GM12878 (cell line): ENCODE results near the gene TGFBRAP1.

ENCODE experiments used
- CBX5 ChIP-seq: sonication (generic); IDR thresholded peaks from 2 replicates; pipeline ENCODE4 v1.6.1; 2016; ENCODE audit warnings: low read depth, moderate library complexity, mild to moderate bottlenecking, inconsistent platforms
- CHD2 ChIP-seq: IDR thresholded peaks from 2 replicates; pipeline ENCODE4 v1.6.1; 2011; ENCODE audit warnings: low read depth, low read length, improper control_type of control experiment, borderline replicate concordance
- CREM ChIP-seq: IDR thresholded peaks from 2 replicates; pipeline ENCODE4 v1.6.1; 2014; ENCODE audit warnings: antibody characterized with exemption, low read depth
- CTCF ChIP-seq, 3 experiments: IDR thresholded peaks in 2 of 3; conservative IDR thresholded peaks in 1 of 3; 2 replicates each; pipeline ENCODE4 v1.5.1; 2011; ENCODE audit warnings: low read depth in 3 of 3, low read length in 3 of 3, mild to moderate bottlenecking in 3 of 3, control low read depth in 2 of 3, moderate library complexity in 2 of 3, inconsistent platforms in 1 of 3, mixed read lengths in 1 of 3; ENCODE audit not compliant: control insufficient read depth in 2 of 3, insufficient read depth in 1 of 3; ENCODE audit errors: extremely low read depth in 1 of 3
- EZH2 ChIP-seq: IDR thresholded peaks from 2 replicates; pipeline ENCODE4 v1.6.1; 2012; ENCODE audit warnings: low read depth, mild to moderate bottlenecking, control low read depth, inconsistent platforms, low read length, borderline replicate concordance; ENCODE audit not compliant: control insufficient read depth
- HDAC2 ChIP-seq: fragments of 200-600 bp; sonication (generic); IDR thresholded peaks from 2 replicates; pipeline ENCODE4 v1.6.1; 2017
- NFYA ChIP-seq: IDR thresholded peaks from 2 replicates; pipeline ENCODE4 v1.6.1; 2011; ENCODE audit warnings: low read depth, mild to moderate bottlenecking, low read length, improper control_type of control experiment, borderline replicate concordance
- RAD51 ChIP-seq: fragments of 450-650 bp; IDR thresholded peaks from 2 replicates; pipeline ENCODE4 v1.6.1; 2016; ENCODE audit warnings: moderate library complexity, mild to moderate bottlenecking, inconsistent platforms
- SPI1 ChIP-seq: IDR thresholded peaks from 2 replicates; pipeline ENCODE4 v1.6.1; 2011; ENCODE audit warnings: low read depth, mild to moderate bottlenecking, low read length, moderate library complexity, borderline replicate concordance; ENCODE audit not compliant: insufficient read depth
- TAF1 ChIP-seq: IDR thresholded peaks from 2 replicates; pipeline ENCODE4 v1.6.1; 2011; ENCODE audit warnings: mild to moderate bottlenecking, low read depth, low read length, borderline replicate concordance
- TF ChIP-seq, protein P1 (sequence below): IDR thresholded peaks from 2 replicates; pipeline ENCODE4 v1.6.1; 2011; ENCODE audit warnings: low read depth, low read length, improper control_type of control experiment, borderline replicate concordance

GRCh38 chr2:105257981-105258380, 71.6 kb downstream of the TGFBRAP1 start:
- TF ChIP-seq, protein P1, sequence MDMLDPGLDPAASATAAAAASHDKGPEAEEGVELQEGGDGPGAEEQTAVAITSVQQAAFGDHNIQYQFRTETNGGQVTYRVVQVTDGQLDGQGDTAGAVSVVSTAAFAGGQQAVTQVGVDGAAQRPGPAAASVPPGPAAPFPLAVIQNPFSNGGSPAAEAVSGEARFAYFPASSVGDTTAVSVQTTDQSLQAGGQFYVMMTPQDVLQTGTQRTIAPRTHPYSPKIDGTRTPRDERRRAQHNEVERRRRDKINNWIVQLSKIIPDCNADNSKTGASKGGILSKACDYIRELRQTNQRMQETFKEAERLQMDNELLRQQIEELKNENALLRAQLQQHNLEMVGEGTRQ = no peak
- TF ChIP-seq CHD2 (no peak), CREM (no peak), NFYA (no peak), CBX5 (no peak), CTCF (IDR thresholded peaks at IDR 0.05 in 2 of 3, conservative IDR thresholded peaks at IDR 0.05 in 1 of 3; ENCODE audit: control insufficient read depth in 2 of 3, extremely low read depth in 1 of 3, insufficient read depth in 1 of 3, low read depth in 3 of 3, low read length in 3 of 3) (no peak), EZH2 (no peak), SPI1 (no peak), HDAC2 (no peak), RAD51 (no peak), TAF1 (no peak)
